Measurements from ENCODE around the gene CAP2. TPM values are rescaled to one million over a fixed set of nuclear protein-coding genes. Genes with fewer than 3 reads are reported as not detected.

CAP2 gene
- total and polyA plus RNA-seq, 8 donors, result 2.7 to 4.0 (median 3.5) TPM

DNA sequence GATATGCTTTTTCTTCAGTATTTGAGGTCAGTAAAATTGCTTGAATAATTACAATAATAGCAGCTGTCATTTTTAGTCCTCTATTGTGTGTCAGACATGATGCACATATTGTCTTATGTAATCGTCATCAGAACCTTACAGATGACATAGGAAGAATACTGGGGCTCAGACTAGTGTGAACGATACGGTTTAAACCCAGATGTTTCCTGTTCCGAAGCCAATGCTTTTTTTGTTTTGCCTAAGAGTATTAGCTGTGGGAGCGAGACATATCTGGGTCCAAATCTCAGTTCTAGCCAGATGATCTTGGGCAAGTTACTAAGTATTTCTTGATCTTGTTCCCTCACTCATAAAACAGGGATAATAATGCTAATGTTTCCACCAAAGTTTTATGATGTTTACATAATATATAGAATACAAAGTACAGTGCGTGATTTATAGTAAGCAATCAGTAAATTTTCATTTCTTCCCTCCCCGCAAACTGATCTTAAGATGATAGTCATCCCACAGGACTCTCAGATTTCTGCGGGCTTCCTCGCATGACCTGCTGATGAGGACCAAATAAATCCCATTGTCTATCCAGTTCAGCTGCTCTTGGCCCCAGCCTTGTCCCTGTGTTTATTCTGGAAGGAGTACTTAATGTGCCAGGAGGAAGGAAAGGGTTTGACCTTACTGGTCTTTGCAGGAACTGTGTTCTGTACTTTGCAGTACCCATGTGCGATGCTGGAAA is 98.2 kb downstream of the CAP2 start:
- no peak overlapping the region for H3K27ac ChIP-seq
- ATAC-seq, result no peak

DNA sequence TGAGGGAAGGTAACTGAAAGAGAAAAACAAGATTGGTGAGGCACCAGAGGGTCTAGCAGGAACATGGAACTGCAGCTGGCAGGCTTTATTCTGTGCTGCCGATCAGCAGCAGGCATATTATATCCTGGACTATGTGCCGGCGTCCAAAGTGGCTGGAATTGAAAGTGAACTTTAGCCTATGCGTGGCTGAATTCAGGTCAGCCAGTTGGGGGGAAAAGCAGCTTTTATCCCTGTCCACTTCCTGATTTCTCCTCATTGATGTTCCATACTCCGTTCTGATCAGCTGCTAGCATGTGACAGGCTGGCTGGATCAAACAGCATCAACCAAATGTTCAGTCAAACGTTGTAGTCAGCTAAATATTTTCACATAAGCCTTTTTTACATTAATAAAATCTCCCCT is 99.0 kb downstream of the CAP2 start:
- intact Hi-C loops (cut with DNase I), result no loop called here
- WGBS, 2 donors, result 69 to 77% methylated on average over 6 of the region's 6 CpGs
- ATAC-seq (no peak), DNase-seq (no peak), FAIRE-seq (no peak)
- H3K4me3 ChIP-seq, result no peak overlapping the region
- TF ChIP-seq, protein P1, sequence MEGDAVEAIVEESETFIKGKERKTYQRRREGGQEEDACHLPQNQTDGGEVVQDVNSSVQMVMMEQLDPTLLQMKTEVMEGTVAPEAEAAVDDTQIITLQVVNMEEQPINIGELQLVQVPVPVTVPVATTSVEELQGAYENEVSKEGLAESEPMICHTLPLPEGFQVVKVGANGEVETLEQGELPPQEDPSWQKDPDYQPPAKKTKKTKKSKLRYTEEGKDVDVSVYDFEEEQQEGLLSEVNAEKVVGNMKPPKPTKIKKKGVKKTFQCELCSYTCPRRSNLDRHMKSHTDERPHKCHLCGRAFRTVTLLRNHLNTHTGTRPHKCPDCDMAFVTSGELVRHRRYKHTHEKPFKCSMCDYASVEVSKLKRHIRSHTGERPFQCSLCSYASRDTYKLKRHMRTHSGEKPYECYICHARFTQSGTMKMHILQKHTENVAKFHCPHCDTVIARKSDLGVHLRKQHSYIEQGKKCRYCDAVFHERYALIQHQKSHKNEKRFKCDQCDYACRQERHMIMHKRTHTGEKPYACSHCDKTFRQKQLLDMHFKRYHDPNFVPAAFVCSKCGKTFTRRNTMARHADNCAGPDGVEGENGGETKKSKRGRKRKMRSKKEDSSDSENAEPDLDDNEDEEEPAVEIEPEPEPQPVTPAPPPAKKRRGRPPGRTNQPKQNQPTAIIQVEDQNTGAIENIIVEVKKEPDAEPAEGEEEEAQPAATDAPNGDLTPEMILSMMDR (IDR thresholded peaks at IDR 0.05), result no peak
- no peaks in the 10 kb centered on the region for H3K9me3 ChIP-seq
- no peaks in the 10 kb centered on the region for H3K27me3 ChIP-seq
- no peak overlapping the region for H3K27ac ChIP-seq
- no peaks in the 10 kb centered on the region for H3K36me3 ChIP-seq
- H3K4me1 ChIP-seq, result no peaks in the 10 kb centered on the region

More for the DNA sequence above, 98.2 kb downstream of the CAP2 start:
- H3K36me3 ChIP-seq, result no peaks in the 10 kb centered on the region
- H3K9me3 ChIP-seq, result no peaks in the 10 kb centered on the region
- no peak for DNase-seq
- TF ChIP-seq, protein P1 (IDR thresholded peaks at IDR 0.05), result no peak
- no peaks in the 10 kb centered on the region for H3K27me3 ChIP-seq
- FAIRE-seq, result no peak
- no peak overlapping the region for H3K4me3 ChIP-seq
- H3K4me1 ChIP-seq, result no peaks in the 10 kb centered on the region
- 84 to 87% methylated on average over 10 of the region's 10 CpGs for WGBS, 2 donors
- intact Hi-C loops (cut with DNase I), result no loop called here

DNA sequence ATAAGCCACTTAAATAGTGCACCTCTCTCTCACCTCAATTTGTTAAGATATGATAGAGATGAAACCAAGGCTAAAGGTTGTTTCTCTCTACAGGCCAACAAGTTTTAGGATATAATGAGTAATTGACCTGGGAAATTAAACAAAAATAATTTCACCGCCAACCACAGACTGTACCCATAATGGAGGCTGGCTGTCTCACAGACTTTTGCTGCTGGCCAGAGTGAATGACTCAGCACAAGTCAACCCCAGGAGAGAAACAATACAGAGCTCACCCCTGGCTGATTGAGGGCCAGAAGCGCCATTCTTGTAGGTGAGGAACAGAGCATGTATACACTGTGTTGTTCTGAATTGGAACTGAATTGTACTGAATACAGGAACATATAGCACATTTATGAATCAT is 99.9 kb downstream of the CAP2 start:
- TF ChIP-seq, protein P1 (IDR thresholded peaks at IDR 0.05), result no peak
- no peaks in the 10 kb centered on the region for H3K4me1 ChIP-seq
- ATAC-seq, result no peak
- H3K36me3 ChIP-seq, result no peaks in the 10 kb centered on the region
- intact Hi-C loops (cut with DNase I), result no loop called here
- no peak overlapping the region for H3K4me3 ChIP-seq
- 94 to 97% methylated on average over 2 of the region's 2 CpGs for WGBS, 2 donors
- H3K27me3 ChIP-seq, result no peaks in the 10 kb centered on the region
- no peak overlapping the region for H3K27ac ChIP-seq
- H3K9me3 ChIP-seq, result no peaks in the 10 kb centered on the region
- no peak for FAIRE-seq
- no peak for DNase-seq

DNA sequence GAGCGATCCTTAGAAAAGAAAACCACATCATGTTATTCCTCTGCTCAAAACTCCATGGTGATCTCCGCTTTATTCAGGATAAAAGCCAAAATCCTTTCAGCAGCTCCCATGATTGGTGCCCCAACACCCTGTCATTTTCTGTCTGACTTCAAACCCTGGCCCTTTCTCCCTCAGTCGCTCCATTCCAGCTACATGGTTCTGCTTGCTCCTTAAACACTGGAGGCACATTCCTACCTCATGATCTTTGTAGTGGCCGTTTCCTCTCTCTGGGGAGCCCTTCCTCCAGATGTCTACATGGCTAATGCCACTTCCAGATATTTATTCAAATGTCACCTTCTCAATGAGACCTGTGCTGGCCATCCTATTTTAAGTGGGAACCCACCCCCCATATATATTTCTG is 100.8 kb downstream of the CAP2 start:
- Histone ChIP-seq H3K9me3 (no peaks in the 10 kb centered on the region), H3K4me1 (no peaks in the 10 kb centered on the region), H3K36me3 (no peaks in the 10 kb centered on the region), H3K4me3 (no peak overlapping the region), H3K27me3 (no peaks in the 10 kb centered on the region), H3K27ac (no peak overlapping the region)
- ATAC-seq (no peak), DNase-seq (no peak), FAIRE-seq (no peak)
- intact Hi-C loops (cut with DNase I), result no loop called here
- 96 to 98% methylated on average over 4 of the region's 4 CpGs for WGBS, 2 donors
- TF ChIP-seq, protein P1 (IDR thresholded peaks at IDR 0.05), result no peak

DNA sequence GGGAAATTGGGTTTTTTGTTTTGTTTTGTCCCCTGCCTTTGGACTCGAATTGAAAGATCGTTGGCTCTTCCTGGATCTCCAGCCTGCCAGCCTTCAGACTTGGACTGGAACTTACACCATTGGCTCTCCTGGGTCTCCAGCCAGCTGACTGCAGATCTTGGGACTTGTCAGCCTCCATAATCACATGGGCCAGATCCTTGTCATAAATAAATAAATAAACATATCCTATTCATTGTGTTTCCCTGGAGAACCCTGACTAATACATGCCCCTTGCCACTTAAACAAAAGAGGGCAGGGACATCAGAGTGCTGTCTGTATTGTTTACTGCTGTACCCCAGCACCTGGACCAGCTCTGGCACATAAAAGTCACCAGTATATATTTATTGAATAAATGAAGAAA is 101.5 kb downstream of the CAP2 start:
- WGBS, 2 donors, result 94 to 95% methylated on average over 2 of the region's 2 CpGs
- no peak overlapping the region for H3K27ac ChIP-seq
- no peaks in the 10 kb centered on the region for H3K27me3 ChIP-seq
- no peaks in the 10 kb centered on the region for H3K4me1 ChIP-seq
- DNase-seq (no peak), FAIRE-seq (no peak), ATAC-seq (no peak)
- H3K9me3 ChIP-seq, result no peaks in the 10 kb centered on the region
- intact Hi-C loops (cut with DNase I), result no loop called here
- H3K4me3 ChIP-seq, result no peak overlapping the region
- TF ChIP-seq, protein P1 (IDR thresholded peaks at IDR 0.05), result no peak
- no peaks in the 10 kb centered on the region for H3K36me3 ChIP-seq
